MCF 10A (cell line): ENCODE data around the gene TCF7L2. TPM values are rescaled to one million over a fixed set of nuclear protein-coding genes. Genes with fewer than 3 reads are reported as not detected.

Source experiments
- BruUV-seq: library from RNA; stranded (reverse); fragments of 400-500 nt; replicated peaks from 2 replicates; lab custom pipeline; 2021; lab: Mats Ljungman, UMichigan
- CTCF ChIA-PET: fragments of 300-600 bp; sonication (Branson Sonifier 250); formaldehyde crosslinking; extraction: SDS; loops from one replicate; lab custom pipeline; 2021; ENCODE audit warnings: antibody characterized with exemption, inconsistent platforms; lab: Yijun Ruan, JAX
- POLR2A ChIA-PET: fragments of 300-600, 350-650 bp; sonication (Branson Sonifier 250); formaldehyde crosslinking; extraction: SDS; loops from one replicate; lab custom pipeline; 2020; ENCODE audit warnings: antibody characterized with exemption, inconsistent platforms; lab: Yijun Ruan, JAX
- DNase-seq: peaks from one replicate; pipeline ENCODE4 v3.0.0-alpha.2; 2018; ENCODE audit not compliant: unreplicated experiment
- H3K27ac Mint-ChIP-seq: one replicate; pipeline ENCODE4 v1.8.0; 2022; ENCODE audit warnings: mild to moderate bottlenecking, low read depth, mixed read lengths; ENCODE audit not compliant: unreplicated experiment
- H3K27me3 Mint-ChIP-seq: one replicate; pipeline ENCODE4 v1.8.0; 2022; ENCODE audit warnings: mixed read lengths; ENCODE audit not compliant: insufficient read depth, unreplicated experiment
- H3K36me3 Mint-ChIP-seq: one replicate; pipeline ENCODE4 v1.8.0; 2022; ENCODE audit warnings: mild to moderate bottlenecking, moderate library complexity, mixed read lengths; ENCODE audit not compliant: insufficient read depth, unreplicated experiment
- H3K4me1 Mint-ChIP-seq: one replicate; pipeline ENCODE4 v1.8.0; 2022; ENCODE audit warnings: mixed read lengths; ENCODE audit not compliant: insufficient read depth, unreplicated experiment
- H3K4me3 Mint-ChIP-seq: one replicate; pipeline ENCODE4 v1.8.0; 2022; ENCODE audit warnings: mild to moderate bottlenecking, moderate library complexity, mixed read lengths; ENCODE audit not compliant: unreplicated experiment
- H3K9me3 Mint-ChIP-seq: one replicate; pipeline ENCODE4 v1.8.0; 2022; ENCODE audit warnings: mixed read lengths; ENCODE audit not compliant: unreplicated experiment
- CTCF ChIP-seq: fragments of 200-600 bp; IDR thresholded peaks from one replicate; pipeline ENCODE4 v1.8.0; 2022; ENCODE audit warnings: antibody characterized with exemption, mild to moderate bottlenecking; ENCODE audit not compliant: unreplicated experiment
- intact Hi-C: fragments of 100-400 bp; cut with micrococcal nuclease; formaldehyde crosslinking; loops from 2 replicates; pipeline ENCODE4 v1.14.1; 2022
- total RNA-seq: library from RNA; stranded (reverse); gene quantifications from 2 replicates; pipeline ENCODE4 v1.2.3, GENCODE V29; 2022

Gene TCF7L2
- total RNA-seq, 1 experiment from 2014 or later = 25.2 TPM

- H3K27ac Mint-ChIP-seq = peak overlapping the region; percentile 53
- CTCF ChIA-PET = interaction anchor here (0.6 to 1.1 kb wide), 8 partner anchors 12 to 960 kb away, joined by 3 read pairs; no protein-coding TSS in a partner anchor
- POLR2A ChIA-PET = interaction anchor here (0.5 to 1.9 kb wide), 14 partner anchors 10 to 1306 kb away, joined by 3 to 15 read pairs (median 6); partner anchors contain the start of gene TCF7L2
- intact Hi-C loops = no loop called here
- H3K9me3 Mint-ChIP-seq = no peaks in the 10 kb centered on the region
- peak overlapping the region; percentile 32 for H3K4me3 Mint-ChIP-seq
- no peaks in the 10 kb centered on the region for H3K27me3 Mint-ChIP-seq
- DNase-seq = peak; percentile 86
- H3K36me3 Mint-ChIP-seq = peaks cover 38% of the 10 kb centered on the region
- no TSS peak for BruUV-seq
- no peak for TF ChIP-seq CTCF
- peaks cover 16% of the 10 kb centered on the region for H3K4me1 Mint-ChIP-seq
Measured at GRCh38 chr10:113099431-113100183, 149.6 kb downstream of the TCF7L2 start.

GRCh38 chr10:113100281-113100680, 150.2 kb downstream of the TCF7L2 start:
- intact Hi-C loops = no loop called here
- POLR2A ChIA-PET = interaction anchor here (0.6 to 1.9 kb wide), 11 partner anchors 10 to 150 kb away, joined by 3 to 11 read pairs (median 6); partner anchors contain the start of gene TCF7L2
- no peak for DNase-seq
- CTCF ChIA-PET = interaction anchor here (0.6 kb wide), 1 partner anchor 336 kb away, joined by 3 read pairs; no protein-coding TSS in a partner anchor
- Mint-ChIP-seq H3K9me3 (no peaks in the 10 kb centered on the region), H3K4me3 (no peak overlapping the region), H3K27ac (no peak overlapping the region), H3K4me1 (peaks cover 15% of the 10 kb centered on the region), H3K27me3 (no peaks in the 10 kb centered on the region), H3K36me3 (peaks cover 34% of the 10 kb centered on the region)
- BruUV-seq = no TSS peak
- TF ChIP-seq CTCF = no peak

GRCh38 chr10:113103131-113103840, 153.2 kb downstream of the TCF7L2 start:
- ChIA-PET POLR2A (interaction anchor here (1.5 kb wide), 1 partner anchor 8 kb away, joined by 6 read pairs; no protein-coding TSS in a partner anchor), CTCF (interaction anchor here (0.6 to 0.8 kb wide), 3 partner anchors 102 to 576 kb away, joined by 3 to 4 read pairs (median 3); no protein-coding TSS in a partner anchor)

More at GRCh38 chr10:113103131-113103840, 153.2 kb downstream of the TCF7L2 start:
- Mint-ChIP-seq H3K9me3 (no peaks in the 10 kb centered on the region), H3K27ac (no peak overlapping the region), H3K27me3 (no peaks in the 10 kb centered on the region), H3K4me1 (peaks cover 31% of the 10 kb centered on the region), H3K4me3 (no peak overlapping the region), H3K36me3 (peaks cover 27% of the 10 kb centered on the region)
- BruUV-seq = no TSS peak
- DNase-seq = no peak
- TF ChIP-seq CTCF = no peak
- intact Hi-C loops = no loop called here
